Sciatic nerve (tissue), 2 donors: ENCODE measurements around the gene ARL15. TPM values are rescaled to one million over a fixed set of nuclear protein-coding genes. Genes with fewer than 3 reads are reported as not detected.

ENCODE experiments used
- ATAC-seq: fragments of 200-7000 bp; cut with Tn5 transposase; one replicate; pipeline ENCODE4 v1.9.1; 2020; ENCODE audit warnings: mild to moderate bottlenecking, moderate library complexity
- DNase-seq: peaks from one replicate; pipeline ENCODE4 v3.0.0-alpha.2; 2020; ENCODE audit warnings: low spot score
- intact Hi-C: fragments of 100-400 bp; cut with DNase I; formaldehyde crosslinking; loops from one replicate; pipeline ENCODE4 v1.14.2; 2022
- total RNA-seq: library from RNA; stranded (reverse); fragmentation: NEBNext Ultra II Directional; extraction: Animal tissue kit (Norgen Biotek cat#: 25700); gene quantifications from one replicate; pipeline ENCODE4 v1.2.1, GENCODE V29; 2021
- donor health status: DM: no; HTN: no; CAD: no.
- donor health status: DM: no; HTN: no; CAD: no.

ARL15 gene
- total RNA-seq, 1 donor from 2014 or later, result 30.9 TPM

DNA sequence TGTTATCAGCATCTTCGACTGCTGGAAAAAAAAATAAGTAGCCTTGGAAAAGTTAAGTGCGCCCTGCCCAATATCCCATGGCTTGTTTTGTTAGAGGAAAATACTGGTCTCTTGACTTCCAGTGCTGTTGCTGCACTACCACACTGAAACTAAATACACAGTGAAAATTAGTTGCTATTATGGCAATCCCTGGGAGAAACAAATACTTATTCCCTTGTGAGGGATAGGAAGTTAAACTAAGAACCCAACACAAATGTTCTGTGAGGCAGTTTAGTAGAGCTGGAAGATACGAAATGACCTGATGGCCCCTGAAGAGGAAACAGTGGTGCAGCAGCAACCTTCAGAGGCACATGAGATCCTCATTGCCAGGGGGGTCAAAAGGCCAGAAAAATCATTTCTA is 164.0 kb downstream of the ARL15 start:
- intact Hi-C loops, result no loop called here

DNA sequence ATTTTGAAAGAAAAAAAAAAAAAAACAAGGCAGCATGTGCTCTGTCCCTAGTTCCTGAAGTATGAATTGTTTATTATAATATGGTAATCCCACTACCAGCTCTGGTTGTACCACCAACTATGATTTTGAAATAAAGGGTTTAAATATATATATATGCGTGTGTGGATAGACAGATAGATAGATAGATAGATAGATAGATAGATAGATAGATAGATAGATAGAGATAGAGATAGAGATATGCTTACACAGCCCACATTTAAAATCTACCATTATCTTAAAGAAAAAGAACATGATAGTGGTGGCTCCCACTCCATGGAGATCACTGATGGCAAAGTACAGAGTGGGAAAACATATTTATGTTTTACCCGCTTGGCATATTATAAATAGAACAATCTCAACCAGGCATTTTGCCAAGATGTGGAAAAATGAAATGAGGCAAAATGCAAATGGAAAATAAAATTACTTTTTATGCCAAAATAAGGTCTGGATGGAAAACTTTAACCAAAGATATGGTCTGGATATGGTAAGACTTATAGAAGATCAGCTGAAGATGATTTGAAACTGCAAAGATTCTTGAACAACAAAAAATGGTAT is 170.0 kb downstream of the ARL15 start:
- intact Hi-C loops, result no loop called here
- no peak for DNase-seq

More for the DNA sequence above, 164.0 kb downstream of the ARL15 start:
- no peak for DNase-seq
- peak; percentile 67 for ATAC-seq

DNA sequence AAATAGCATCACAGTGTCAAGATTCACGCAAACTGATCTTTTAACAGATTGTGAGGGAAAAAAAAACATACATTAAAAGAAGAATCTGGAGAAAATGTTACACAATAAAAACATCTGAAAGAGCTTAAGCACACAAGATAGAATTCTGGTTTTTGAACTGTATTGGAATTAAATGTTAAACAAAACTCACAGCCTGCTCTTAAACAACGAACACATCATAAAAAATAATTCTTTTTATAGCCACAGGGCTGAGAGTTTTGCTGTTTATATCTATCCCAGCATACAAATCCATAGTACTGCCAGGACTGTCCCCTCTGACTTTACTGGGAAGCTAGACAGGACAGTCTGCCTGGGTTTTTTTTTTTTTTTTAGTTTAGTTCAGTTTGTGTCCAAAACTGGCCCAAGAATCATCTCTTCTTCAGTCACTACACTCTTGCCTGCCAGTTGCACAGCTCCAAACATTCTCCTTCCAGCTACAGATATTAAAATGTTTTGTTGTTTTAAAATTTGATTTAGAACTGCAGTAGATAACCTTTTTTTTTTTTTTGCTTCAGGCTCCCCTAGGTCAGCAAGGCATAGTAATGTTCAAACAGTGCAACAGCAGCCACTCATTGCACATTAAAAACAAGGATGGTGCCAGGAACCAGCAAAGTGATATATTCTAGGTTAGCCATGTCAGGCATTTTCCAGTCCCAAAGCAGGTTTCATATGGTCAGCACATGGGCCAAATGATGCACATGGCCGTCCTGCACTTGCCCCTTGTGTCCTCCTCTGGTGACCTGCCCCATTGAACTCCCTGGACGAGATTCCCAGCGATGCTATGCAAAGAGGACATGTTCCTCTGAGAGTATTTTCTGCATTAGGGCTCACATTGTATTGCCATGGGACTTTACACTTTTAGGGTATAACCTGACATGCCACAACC is 173.6 kb downstream of the ARL15 start:
- intact Hi-C loops, result no loop called here
- ATAC-seq (peak; percentile 76), DNase-seq (no peak)

More for the DNA sequence above, 170.0 kb downstream of the ARL15 start:
- no peak for ATAC-seq

DNA sequence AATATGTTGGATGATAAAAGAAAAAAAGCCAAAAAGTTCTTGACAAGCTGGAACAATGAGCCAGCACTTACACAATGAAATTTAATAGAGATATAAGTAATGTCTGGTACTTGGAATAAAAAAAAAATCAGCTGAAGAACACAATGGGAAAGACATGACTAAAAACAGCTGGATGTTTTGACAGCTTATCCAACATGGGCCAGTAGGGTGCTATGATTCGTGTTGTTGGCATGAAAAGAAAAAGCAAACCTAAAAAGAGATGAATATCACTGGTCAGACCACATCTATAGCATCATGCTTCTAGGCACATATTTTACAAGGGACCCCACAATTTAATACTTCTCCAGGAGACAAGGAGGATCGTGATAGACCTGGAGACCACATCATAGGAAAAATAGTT is 175.3 kb downstream of the ARL15 start:
- no peak for DNase-seq
- intact Hi-C loops, result no loop called here
- no peak for ATAC-seq

DNA sequence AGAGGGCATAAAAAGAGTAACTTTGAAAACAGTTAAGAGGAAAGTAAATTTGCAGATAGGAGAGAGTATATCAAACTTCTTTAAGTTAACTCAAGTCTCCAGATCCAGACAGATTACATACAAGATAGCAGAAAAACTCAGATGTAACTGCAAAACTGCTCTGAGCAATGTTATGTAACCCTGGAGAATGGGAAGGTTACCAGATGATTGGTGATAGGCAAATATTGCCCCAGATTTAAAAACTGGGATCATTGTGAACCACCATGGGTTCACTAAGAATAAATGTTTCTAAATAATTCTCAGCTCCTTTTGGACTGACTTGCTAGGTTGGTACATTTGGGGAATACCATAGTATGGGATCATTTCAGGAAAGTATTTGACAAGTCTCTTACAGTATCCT is 176.5 kb downstream of the ARL15 start:
- intact Hi-C loops, result no loop called here
- ATAC-seq, result no peak
- no peak for DNase-seq

DNA sequence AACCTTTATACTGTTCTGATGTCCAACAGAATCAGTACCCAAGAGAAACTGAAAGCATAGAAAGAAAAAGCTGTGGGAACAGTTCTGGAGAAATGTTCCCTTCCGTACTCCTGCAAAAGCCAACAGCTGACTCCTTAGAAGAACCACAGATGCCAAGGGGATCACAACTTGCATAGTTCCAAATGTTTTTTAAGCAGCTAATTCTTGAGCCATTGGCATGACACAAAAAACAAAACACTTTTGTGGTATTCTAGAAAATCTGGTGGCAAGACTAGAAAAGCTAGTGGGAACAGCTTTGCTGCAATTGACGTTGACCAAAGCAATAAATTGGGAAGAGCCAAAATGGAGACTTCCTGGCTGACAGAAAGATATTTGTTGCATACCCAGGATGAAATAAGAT is 189.9 kb downstream of the ARL15 start:
- intact Hi-C loops, result no loop called here
- DNase-seq (no peak), ATAC-seq (no peak)

DNA sequence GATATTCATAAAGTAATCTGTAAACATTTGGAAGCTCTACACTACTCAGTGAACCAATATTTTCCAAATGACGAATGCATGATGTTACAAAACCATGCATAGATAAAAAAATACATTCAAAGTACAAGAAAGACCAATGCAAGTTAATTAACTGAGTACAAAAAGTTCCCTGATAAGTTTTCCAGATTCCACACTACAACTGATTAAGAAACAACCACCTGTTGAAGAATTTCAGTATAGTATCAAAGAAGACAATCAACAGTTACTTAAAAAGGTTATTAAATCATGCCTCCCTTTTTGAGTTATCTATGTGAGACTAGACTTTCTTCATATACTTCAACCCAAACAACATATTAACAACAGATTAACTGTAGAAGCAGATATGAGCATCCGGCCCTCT is 192.4 kb downstream of the ARL15 start:
- intact Hi-C loops, result no loop called here
- no peak for DNase-seq
- ATAC-seq, result no peak

DNA sequence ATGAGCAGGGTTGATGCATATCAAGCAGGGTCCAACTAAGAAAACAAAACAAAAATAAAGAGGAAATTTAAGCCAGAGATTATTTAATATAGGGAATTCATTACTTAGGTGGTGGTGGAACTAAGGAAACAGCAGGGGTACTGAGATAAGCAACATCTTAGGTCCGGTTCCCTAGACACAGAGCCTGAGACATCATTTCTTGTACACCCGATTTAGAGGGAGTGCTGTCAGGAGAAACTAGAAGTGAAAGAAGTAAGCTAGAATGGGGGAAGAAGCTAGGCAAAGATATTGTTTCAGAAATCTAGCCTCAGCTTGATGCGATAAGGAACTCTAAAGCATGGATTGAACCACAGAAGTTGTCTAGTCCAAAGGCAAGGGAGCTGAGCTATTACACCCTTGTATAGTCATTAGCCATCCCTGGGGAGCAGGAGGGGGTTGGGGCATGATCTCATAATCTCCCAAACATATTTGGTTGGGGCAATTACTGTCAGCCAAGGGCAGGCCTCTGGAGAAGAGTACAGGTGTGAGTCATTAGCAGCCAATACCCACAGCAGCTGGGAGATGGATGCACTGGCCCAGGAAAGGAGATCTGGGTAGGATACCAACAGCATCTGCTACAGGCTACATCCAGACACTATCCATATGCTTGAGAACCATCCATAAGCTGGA is 194.5 kb downstream of the ARL15 start:
- intact Hi-C loops, result no loop called here
- DNase-seq (no peak), ATAC-seq (no peak)

DNA sequence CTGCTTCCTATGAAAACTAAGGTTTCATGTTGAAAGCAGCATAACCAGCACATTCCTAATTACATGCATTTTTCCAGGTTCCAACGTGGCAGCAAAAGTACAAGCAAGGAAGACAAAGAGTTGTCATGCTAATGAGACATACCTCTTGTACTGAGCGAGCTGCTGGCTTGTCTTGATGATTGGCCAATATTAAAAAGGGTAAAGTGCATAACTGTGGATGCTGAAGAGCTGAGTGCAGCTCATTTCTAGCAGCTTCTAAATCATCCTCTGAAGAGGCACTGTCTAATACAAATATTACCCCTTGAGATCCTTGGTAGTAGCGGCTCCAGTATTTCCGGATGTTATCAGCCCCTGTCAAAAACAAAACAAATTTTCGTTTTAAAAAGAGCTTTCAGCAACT is 197.3 kb downstream of the ARL15 start:
- intact Hi-C loops, result no loop called here
- ATAC-seq (no peak), DNase-seq (no peak)

DNA sequence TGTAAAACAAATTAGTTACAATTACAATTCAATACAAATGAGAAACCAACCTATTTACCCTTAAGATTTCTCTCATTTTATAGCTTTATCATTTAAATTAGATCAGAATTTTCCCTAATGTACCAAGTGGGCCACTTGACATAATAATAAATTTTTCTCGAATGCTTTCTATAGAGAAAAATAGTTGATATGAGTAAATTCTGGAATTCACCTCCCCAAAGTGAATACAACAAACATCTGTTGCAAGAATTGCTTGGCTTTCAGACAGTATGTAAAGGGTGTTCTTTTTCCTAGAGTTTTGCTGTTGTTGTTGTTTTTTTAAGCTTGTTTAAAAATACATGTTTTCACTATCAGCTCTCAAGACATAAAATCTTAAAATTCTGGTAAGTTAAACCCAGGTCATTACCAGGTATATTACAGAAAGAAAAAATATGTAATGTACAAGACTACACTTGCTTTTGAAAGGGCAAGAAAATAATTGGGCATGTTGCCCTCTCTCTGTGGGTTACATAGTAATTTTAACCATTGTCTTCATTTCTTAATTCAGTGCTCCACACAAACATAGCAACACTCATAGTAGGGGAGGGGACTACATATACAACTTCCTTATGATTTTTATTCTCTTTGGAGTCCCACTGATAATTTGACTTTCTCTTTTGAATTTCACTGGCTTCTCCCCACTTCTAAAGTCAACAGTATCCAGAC is 200.6 kb downstream of the ARL15 start:
- DNase-seq (no peak), ATAC-seq (no peak)
- intact Hi-C loops, result no loop called here

DNA sequence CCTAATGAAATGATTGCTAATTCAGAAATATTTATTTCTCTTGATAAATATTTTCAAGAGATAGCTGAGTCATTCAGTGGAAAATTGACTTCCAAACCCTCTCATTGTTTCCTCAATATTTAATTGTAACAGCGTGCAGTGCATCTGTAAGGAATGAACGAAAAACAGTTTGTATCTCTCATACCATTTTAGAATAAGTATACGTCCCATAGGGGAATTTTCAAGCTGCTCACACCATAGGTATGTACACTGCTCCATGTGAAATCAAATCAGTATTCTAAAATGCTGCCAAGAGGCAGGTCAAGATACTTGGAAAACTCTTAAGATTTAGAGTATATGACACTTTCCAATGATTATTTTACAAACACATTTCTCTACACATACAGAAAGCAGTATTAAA is 202.2 kb downstream of the ARL15 start:
- no peak for ATAC-seq
- no peak for DNase-seq
- intact Hi-C loops, result no loop called here

DNA sequence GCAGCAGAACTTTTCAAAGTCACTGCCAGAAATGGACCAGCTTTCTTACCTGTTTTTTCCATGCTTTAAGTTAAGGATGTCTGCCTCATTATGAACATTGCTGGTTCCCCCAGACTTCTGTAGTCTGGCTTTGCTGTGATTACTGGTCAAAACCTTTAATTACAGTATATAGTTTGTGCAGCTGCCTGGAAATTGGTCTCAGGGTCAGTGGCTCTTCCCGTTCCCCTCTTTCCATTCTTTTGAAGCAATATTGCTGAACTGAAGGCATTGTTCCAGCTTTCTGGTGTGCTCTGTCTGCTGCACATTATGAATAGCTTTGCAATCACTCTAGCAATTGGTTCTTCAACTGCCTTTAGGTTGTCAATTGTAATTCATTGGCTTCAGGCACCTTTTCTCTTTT is 206.5 kb downstream of the ARL15 start:
- ATAC-seq, result no peak
- intact Hi-C loops, result no loop called here

DNA sequence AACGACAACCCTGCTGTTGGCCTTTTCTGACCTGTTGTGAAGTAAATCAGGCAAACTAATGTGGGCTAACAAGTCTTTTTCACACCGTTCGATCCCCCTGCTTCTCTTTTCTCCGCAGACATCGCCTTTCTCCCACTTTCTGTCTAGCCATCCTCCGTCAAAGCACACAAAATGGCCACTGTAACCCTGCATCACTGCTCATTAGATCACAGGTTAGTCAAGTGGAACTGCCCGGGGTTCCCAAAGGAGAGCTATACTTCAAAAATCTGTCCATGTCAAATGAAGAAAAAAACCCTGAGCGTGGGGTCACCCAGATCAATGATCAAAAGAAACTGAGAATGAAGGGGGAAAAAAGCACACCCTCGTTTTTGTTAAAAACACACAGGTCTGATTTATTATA is 212.1 kb downstream of the ARL15 start:
- ATAC-seq, result no peak
- no peak for DNase-seq
- intact Hi-C loops, result no loop called here

More for the DNA sequence above, 206.5 kb downstream of the ARL15 start:
- no peak for DNase-seq

DNA sequence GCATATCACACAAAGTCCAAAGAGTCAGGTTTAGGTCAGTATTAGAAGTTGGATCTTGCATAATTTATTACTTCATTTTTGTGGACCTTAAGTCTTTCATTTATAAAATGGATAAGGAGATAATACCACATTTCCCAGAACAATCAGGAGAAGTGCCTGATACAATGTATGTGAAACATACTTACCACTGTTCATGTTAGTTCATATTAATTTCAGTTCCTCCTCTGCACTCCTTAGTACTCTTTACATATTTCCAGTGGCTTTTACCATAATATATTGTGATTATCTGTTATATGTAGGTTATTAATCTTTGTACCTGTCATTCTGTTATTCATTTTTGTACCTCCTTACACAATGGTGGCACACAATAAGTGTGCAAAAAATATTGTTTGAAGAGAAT is 214.4 kb downstream of the ARL15 start:
- intact Hi-C loops, result no loop called here
- DNase-seq (no peak), ATAC-seq (no peak)

DNA sequence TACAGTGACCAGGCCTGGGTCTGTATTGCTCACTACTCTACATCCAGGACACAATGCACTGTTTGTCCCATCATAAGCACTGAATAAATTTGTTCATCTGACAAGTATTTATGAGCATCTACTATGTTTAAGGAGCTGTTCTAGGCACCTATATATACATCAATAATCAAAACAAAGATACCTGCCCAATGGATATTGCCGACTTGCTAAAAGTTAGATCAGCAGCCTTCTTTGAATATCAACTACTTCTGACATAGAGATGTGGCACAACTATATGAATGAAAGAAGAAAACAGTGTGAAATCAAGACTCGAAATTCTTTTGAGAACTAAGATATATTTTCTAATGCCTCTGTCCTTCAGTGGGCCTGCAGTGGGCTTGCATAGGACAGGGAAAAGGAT is 215.7 kb downstream of the ARL15 start:
- no peak for DNase-seq
- intact Hi-C loops, result no loop called here
- no peak for ATAC-seq

DNA sequence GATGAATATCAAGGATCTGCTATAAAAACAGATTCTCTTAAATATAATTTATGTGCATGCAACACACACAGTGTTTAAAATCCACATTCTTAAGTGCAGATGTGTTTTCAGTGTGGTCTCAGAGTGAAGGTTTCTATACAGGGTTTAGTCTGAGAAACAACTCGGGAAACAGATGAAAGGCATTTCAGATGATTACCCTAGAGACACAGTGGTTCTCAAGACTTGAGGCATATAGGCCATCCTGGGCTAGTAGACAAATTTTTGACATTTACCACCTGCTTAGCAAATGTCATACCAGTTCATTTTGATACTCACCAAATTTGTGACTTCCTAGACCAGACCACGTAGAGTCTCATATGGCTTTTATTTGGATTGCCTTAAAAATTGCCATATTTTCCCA is 216.5 kb downstream of the ARL15 start:
- no peak for DNase-seq
- ATAC-seq, result no peak
- intact Hi-C loops, result no loop called here

DNA sequence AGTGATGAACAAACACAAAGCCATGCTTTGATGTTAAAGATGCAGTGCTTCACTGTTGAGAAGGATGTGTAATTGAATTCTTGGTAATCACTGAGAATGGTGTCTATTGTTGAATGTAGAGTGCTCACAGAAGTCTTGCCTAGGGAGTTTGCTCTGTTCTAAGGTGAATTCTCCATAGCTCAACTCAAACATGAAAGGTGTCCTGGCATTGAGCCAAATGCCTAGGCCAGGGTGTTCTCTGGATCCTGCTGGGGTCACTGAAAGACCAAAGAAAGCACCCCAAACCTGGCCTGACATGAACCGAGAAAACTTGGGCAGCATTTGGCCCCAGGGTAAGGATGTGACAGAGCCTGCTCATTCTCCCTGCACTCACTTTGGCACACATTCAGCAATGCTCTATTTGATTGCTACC is 217.3 kb downstream of the ARL15 start:
- DNase-seq, result no peak
- intact Hi-C loops, result no loop called here
- no peak for ATAC-seq

DNA sequence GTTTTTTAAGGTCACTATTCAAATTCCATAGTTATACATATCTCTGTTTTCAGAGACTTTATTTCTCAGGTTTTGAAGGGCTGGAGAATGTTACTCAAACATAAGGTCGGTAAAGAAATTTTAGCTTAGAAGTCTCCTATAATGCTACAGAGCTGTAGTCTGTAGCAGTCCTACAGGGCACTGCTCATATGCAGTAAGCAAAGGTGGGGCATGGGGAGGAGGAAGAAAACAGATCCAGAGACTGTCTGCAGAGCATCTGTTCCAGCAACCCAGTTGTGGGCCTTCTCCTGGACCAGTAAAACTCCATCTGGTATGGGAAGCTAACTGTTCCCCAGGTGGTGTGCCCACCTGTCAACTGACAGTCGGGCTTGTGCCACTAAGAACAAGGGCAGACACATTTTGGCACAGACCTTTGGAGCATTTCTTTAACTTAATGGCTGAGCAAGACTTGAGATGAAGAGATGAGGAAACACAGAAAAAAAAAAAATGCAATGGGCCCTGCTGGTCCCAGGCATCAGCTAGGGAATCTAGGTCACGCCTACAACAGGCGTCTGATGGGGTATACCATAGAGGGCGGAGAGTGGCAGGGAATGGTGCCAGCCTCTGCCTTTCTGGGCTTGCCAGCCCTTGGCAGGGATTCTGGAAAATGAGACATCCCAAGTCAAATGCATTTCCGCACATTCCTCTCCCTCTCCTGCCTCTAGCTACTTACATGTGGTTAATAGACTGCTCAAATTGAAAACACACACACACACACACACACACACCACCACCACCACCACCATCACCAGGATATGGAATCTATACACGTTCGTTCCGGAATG is 218.9 kb downstream of the ARL15 start:
- intact Hi-C loops, result no loop called here
- ATAC-seq, result no peak

More for the DNA sequence above, 218.9 kb downstream of the ARL15 start:
- no peak for DNase-seq
